OCI-LY7 (cell line): ENCODE data around the gene LHX5.

ENCODE experiments used
- CTCF ChIP-seq: fragments of 200-600 bp; sonication (generic); conservative IDR thresholded peaks from 2 replicates; pipeline ENCODE4 v1.5.1; 2014; ENCODE audit warnings: mild to moderate bottlenecking, antibody characterized with exemption, low read length, moderate library complexity, mixed read lengths
- EZH2phosphoT487 ChIP-seq: fragments of 200-600 bp; sonication (generic); IDR thresholded peaks from 2 replicates; pipeline ENCODE4 v1.6.1; 2018; ENCODE audit warnings: low read depth, borderline replicate concordance, mild to moderate bottlenecking, mixed run types, antibody characterized with exemption, low read length, moderate library complexity, mixed read lengths

- TF ChIP-seq CTCF = no peak
- TF ChIP-seq EZH2phosphoT487 = no peak
These were observed 6.6 kb downstream of the LHX5 start for GRCh38 chr12:113464852-113465719.
